Measurements from ENCODE around the gene DUSP3. TPM values are rescaled to one million over a fixed set of nuclear protein-coding genes. Genes with fewer than 3 reads are reported as not detected.

The DUSP3 gene
- total and polyA plus RNA-seq, 2 of the 13 experiments (the other 11 are each of a cell fraction or from before 2014, with no cell fraction given), result 60.0 to 71.5 TPM

- ChIA-PET CTCF (ENCODE audit: low intra/inter-chr PET ratio, low total read pairs) (no interaction called here), POLR2A (no interaction called here)
- no TSS peak for BruUV-seq (replicated peaks)
- DNase-seq (ENCODE audit: low spot score) (no peak), ATAC-seq (no peak), FAIRE-seq (no peak)
- Histone ChIP-seq H4K20me1 (ENCODE audit: insufficient read depth, low read length) (no peaks in the 10 kb centered on the region), H3K27ac (ENCODE audit: extremely low read length, insufficient read depth, low read length) (no peak overlapping the region), H3K27me3 (ENCODE audit: control insufficient read depth in 1 of 2, insufficient read depth in 2 of 2, low read length in 2 of 2) (no peaks in the 10 kb centered on the region), H3K9me3 (ENCODE audit: low read length) (no peaks in the 10 kb centered on the region), H2AFZ (ENCODE audit: low read length) (no peak overlapping the region), H3K79me2 (ENCODE audit: insufficient read depth, low read length) (no peaks in the 10 kb centered on the region), H3K9ac (ENCODE audit: insufficient read depth, low read depth, low read length) (no peak overlapping the region), H3K4me1 (ENCODE audit: insufficient read depth, low read length) (no peaks in the 10 kb centered on the region), H3K4me2 (ENCODE audit: low read depth, low read length) (no peak overlapping the region), H3K36me3 (replicated peaks in 1 of 2; ENCODE audit: control insufficient read depth in 1 of 2, insufficient read depth in 2 of 2, low read length in 2 of 2) (no peaks in the 10 kb centered on the region), H3K4me3 (replicated peaks in 1 of 3; ENCODE audit: insufficient read depth in 1 of 3, low read depth in 2 of 3, low read length in 3 of 3) (no peak overlapping the region)
- in situ Hi-C loops (cut with HindIII; ENCODE audit: extremely low pct_ligation_motif_present, low pct_unique_long_range_greater_than_20kb), result no loop called here
- TF ChIP-seq GLI4 (CRISPR knock-in tag; IDR thresholded peaks at IDR 0.05; ENCODE audit: borderline replicate concordance) (no peak), ZNF510 (CRISPR knock-in tag; IDR thresholded peaks at IDR 0.05; ENCODE audit: low read depth) (no peak), NFYC (CRISPR knock-in tag; IDR thresholded peaks at IDR 0.05) (no peak), RORA (CRISPR knock-in tag; IDR thresholded peaks at IDR 0.05) (no peak), JUN (CRISPR knock-in tag; IDR thresholded peaks at IDR 0.05) (no peak), SIN3B (IDR thresholded peaks at IDR 0.05; ENCODE audit: low read length) (no peak), ASH2L (IDR thresholded peaks at IDR 0.05; ENCODE audit: insufficient read length, low read depth, low read length) (no peak), JUNB (CRISPR knock-in tag; IDR thresholded peaks at IDR 0.05; ENCODE audit: borderline replicate concordance) (no peak), JARID2 (CRISPR knock-in tag; IDR thresholded peaks at IDR 0.05; ENCODE audit: insufficient replicate concordance) (no peak)
- 65% methylated on average over 2 of the region's 3 CpGs for WGBS (ENCODE audit: low lambda C conversion rate)
- intact Hi-C loops (cut with micrococcal nuclease; ENCODE audit: unreplicated experiment), result no loop called here
These were observed 34.6 kb upstream of the DUSP3 start for GRCh38 chr17:43813386-43813785.
